Sigmoid colon (tissue), 7 donors: ENCODE results near the gene TACC2. TPM values are rescaled to one million over a fixed set of nuclear protein-coding genes. Genes with fewer than 3 reads are reported as not detected.
A peak's percentile ranks its signal among the peaks of the same experiment; 100 is the strongest.

Source experiments
- DNase-seq: peaks from one replicate; pipeline ENCODE4 v3.0.0-alpha.2; 2019
- H3K27ac ChIP-seq, 4 donors: fragments of 200-600 bp; sonication (generic); one replicate each; pipeline ENCODE4 v1.5.1; 2016 to 2019; ENCODE audit warnings: mild to moderate bottlenecking in 1 of 4
- H3K27me3 ChIP-seq, 3 donors: fragments of 200-600 bp; sonication (generic); one replicate each; pipeline ENCODE4 v1.5.1; 2019; ENCODE audit warnings: mild to moderate bottlenecking in 1 of 3
- H3K36me3 ChIP-seq, 4 donors: fragments of 200-600 bp; sonication (generic); one replicate each; pipeline ENCODE4 v1.5.1; 2016 to 2019
- H3K4me1 ChIP-seq, 4 donors: fragments of 200-600 bp; sonication (generic); one replicate each; pipeline ENCODE4 v1.5.1; 2017 to 2019
- H3K4me3 ChIP-seq, 4 donors: fragments of 200-600 bp; sonication (generic); one replicate each; pipeline ENCODE4 v1.5.1; 2017 to 2019; ENCODE audit warnings: mild to moderate bottlenecking in 2 of 4, moderate library complexity in 1 of 4
- H3K9me3 ChIP-seq, 4 donors: fragments of 200-600 bp in 3 of 4; sonication (generic) in 3 of 4; one replicate each; pipeline versions ENCODE4 v1.5.1 to v1.6.1; 2013 to 2019
- EP300 ChIP-seq, 4 donors: sonication (generic); formaldehyde crosslinking; IDR thresholded peaks; one replicate each; pipeline ENCODE4 v1.6.1; 2017; ENCODE audit warnings: antibody characterized with exemption in 4 of 4
- POLR2A ChIP-seq, 2 donors: fragments of 450-650 bp; IDR thresholded peaks; one replicate each; pipeline ENCODE4 v1.6.1; 2016; ENCODE audit warnings: antibody characterized with exemption in 2 of 2, mild to moderate bottlenecking in 2 of 2, moderate library complexity in 2 of 2
- POLR2AphosphoS5 ChIP-seq, 4 donors: sonication (generic); formaldehyde crosslinking; IDR thresholded peaks; one replicate each; pipeline ENCODE4 v1.6.1; 2017; ENCODE audit warnings: antibody characterized with exemption in 4 of 4
- WGBS, 2 donors: extraction: QIAGEN DNeasy Blood & Tissue Kit; methylation state at CpG; one replicate each; pipeline ENCODE4 v1.1.7; 2013; 5-methylcytosine and 5-hydroxymethylcytosine counted together
- intact Hi-C: fragments of 100-400 bp; cut with DNase I; formaldehyde crosslinking; loops from one replicate; pipeline ENCODE4 v1.15.1; 2023
- polyA plus RNA-seq, 3 donors: library from polyadenylated mRNA; stranded (reverse); fragments of 200-250 nt; gene quantifications; one replicate each; pipeline ENCODE4 v1.2.3, GENCODE V29; 2013
- total RNA-seq, 4 donors: library from RNA; depleted of rRNA; stranded (reverse); fragments of >200 nt; gene quantifications; one replicate each; pipeline ENCODE4 v1.1.0, GENCODE V29; 2016
- TF ChIP-seq, protein P1 (sequence below), 4 experiments: fragments of 450-650 bp in 3 of 4; fragments of 200-600 bp in 1 of 4; IDR thresholded peaks; one replicate each; pipeline ENCODE4 v1.5.1; 2016 to 2019; ENCODE audit warnings: antibody characterized with exemption in 4 of 4, mild to moderate bottlenecking in 3 of 4, moderate library complexity in 2 of 4
- donor health status: healthy with polysubstance abuse.
- donor health status: Bipolar disorder and iron deficiency.
- donor health status: healthy.

TACC2 gene
- total and polyA plus RNA-seq, 7 donors: 43.7 to 173 (median 71.0) TPM

DNA sequence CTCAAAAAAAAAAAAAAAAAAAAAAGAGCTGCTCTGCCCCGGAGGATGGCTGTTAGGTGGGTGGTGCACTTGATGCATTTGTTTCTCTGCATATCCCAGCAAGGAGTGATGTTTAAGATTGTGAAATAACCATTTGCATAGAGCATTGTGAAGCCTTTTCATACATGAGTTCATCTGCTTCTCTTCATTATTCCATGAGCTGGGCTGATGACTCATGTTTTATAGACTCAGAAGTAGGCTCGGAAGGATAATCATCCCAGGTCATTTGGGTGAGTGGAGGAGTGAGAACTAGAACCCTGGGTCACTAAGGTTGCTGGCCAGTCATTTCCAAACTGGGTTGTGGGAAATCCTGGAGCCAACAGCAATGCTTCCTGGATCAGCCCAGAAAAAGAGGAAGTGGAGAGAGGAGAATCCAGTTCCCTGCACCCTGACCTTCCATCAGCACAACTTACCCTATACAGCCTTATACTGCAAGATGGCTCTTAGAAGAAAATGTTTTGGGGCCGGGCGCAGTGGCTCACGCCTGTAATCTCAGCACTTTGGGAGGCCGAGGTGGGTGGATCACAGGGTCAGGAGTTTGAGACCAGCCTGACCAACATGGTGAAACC, 45.3 kb downstream of the TACC2 start:
- intact Hi-C loops: no loop called here
- DNase-seq: no peak
- TF ChIP-seq POLR2AphosphoS5 (IDR thresholded peaks at IDR 0.05) (peak in 2 of 4 donors; percentile 34 to 59), POLR2A (IDR thresholded peaks at IDR 0.05) (no peak)
- H3K4me1 ChIP-seq: peaks cover 0 to 39% (median 28%) of the 10 kb centered on the region in 4 donors
- 68% methylated on average over 6 of the region's 6 CpGs for WGBS, 2 donors
- H3K9me3 ChIP-seq: no peaks in the 10 kb centered on the region
- no peaks in the 10 kb centered on the region for H3K27me3 ChIP-seq
- H3K27ac ChIP-seq: peak overlapping the region in 1 of 4 donors; percentile 86
- no peaks in the 10 kb centered on the region for H3K36me3 ChIP-seq
- no peak overlapping the region for H3K4me3 ChIP-seq

DNA sequence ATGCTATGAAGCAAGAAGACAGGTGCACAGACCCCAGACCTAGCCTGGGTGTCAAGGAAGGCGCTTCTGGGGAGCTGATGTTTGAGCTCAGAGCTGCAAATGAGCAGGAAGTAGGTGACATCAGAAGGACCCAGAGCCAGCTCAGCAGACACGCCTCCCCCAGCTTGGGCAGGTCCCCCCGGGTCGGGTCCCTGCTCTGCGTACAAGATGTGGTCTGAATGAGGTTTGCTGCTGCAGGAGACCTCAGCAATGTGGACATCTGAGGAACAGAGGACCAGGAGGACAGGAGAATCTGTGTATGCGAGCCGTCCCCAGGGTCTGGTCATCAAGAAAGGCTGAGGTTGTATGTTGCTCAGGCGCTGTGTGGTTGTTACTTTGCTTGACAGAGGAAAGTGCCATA, 51.8 kb downstream of the TACC2 start:
- peaks cover 0 to 33% (median 31%) of the 10 kb centered on the region in 4 donors for H3K4me1 ChIP-seq
- H3K27ac ChIP-seq: no peak overlapping the region
- 78 to 79% methylated on average over 8 of the region's 8 CpGs for WGBS, 2 donors
- no peaks in the 10 kb centered on the region for H3K36me3 ChIP-seq
- peak; percentile 54 for DNase-seq
- intact Hi-C loops: no loop called here
- H3K27me3 ChIP-seq: no peaks in the 10 kb centered on the region
- no peak overlapping the region for H3K4me3 ChIP-seq
- no peaks in the 10 kb centered on the region for H3K9me3 ChIP-seq
- TF ChIP-seq, protein P1, sequence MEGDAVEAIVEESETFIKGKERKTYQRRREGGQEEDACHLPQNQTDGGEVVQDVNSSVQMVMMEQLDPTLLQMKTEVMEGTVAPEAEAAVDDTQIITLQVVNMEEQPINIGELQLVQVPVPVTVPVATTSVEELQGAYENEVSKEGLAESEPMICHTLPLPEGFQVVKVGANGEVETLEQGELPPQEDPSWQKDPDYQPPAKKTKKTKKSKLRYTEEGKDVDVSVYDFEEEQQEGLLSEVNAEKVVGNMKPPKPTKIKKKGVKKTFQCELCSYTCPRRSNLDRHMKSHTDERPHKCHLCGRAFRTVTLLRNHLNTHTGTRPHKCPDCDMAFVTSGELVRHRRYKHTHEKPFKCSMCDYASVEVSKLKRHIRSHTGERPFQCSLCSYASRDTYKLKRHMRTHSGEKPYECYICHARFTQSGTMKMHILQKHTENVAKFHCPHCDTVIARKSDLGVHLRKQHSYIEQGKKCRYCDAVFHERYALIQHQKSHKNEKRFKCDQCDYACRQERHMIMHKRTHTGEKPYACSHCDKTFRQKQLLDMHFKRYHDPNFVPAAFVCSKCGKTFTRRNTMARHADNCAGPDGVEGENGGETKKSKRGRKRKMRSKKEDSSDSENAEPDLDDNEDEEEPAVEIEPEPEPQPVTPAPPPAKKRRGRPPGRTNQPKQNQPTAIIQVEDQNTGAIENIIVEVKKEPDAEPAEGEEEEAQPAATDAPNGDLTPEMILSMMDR (IDR thresholded peaks at IDR 0.05): no peak
- TF ChIP-seq POLR2A (IDR thresholded peaks at IDR 0.05) (no peak), POLR2AphosphoS5 (IDR thresholded peaks at IDR 0.05) (no peak), EP300 (IDR thresholded peaks at IDR 0.05) (no peak)

DNA sequence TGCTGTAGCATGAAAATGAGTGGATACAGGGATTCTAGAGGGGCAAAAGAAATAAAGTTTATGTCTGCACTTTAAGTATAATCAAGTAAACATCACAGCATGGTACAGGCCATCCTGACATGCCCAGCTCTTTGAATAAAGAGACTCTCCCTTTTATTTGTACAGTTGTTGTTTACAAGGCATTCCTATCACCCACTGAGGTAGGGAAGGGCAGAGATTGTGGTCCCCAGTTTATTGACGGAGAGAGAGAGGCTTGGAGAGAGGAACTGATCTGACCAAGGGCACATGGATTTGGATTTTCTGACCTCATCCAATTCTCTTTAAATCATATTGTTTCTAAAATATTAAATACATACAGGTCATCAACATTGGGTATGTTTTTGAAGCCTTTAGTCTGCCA, 53.9 kb downstream of the TACC2 start:
- Histone ChIP-seq H3K4me1 (peaks cover 0 to 46% (median 42%) of the 10 kb centered on the region in 4 donors), H3K4me3 (no peak overlapping the region), H3K27me3 (no peaks in the 10 kb centered on the region), H3K27ac (peak overlapping the region; percentile 83 to 88 (median 86)), H3K36me3 (no peaks in the 10 kb centered on the region), H3K9me3 (no peaks in the 10 kb centered on the region)
- WGBS, 2 donors: 83% methylated on average over 1 of the region's 1 CpG
- TF ChIP-seq, protein P1 (IDR thresholded peaks at IDR 0.05): no peak
- no peak for TF ChIP-seq POLR2A (IDR thresholded peaks at IDR 0.05)
- no peak for TF ChIP-seq EP300 (IDR thresholded peaks at IDR 0.05)
- TF ChIP-seq POLR2AphosphoS5 (IDR thresholded peaks at IDR 0.05): no peak
- intact Hi-C loops: no loop called here
- DNase-seq: no peak

DNA sequence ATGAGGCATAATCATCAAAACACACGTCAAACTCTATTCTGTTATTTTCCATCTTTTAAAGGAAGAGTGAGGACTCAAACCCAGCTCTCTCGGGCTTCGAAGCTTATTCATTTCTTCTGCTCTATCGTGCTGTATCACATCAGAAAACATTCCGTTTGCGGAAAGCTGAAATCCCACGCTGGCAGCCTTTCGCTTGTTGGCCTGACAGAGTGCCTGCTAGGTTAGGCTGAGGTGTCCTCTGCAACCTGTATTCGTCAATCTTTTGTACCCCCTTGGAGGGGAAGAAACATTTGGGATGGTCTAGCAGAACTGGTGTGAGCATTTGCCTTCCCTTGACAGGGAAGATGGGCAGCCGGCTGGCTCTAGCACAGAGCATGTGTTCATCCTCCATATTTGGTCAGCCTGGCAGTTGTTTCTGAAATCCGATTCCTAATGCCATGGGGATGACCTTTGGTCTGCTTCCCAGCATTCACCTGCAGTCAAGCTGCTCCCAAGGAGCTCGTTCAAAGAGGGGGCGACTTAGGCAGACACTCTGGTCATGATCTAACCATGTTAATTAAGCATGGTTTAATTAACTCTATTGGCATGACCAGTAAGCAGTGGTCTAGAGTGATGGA, 55.2 kb downstream of the TACC2 start:
- Histone ChIP-seq H3K27me3 (no peaks in the 10 kb centered on the region), H3K9me3 (no peaks in the 10 kb centered on the region), H3K4me1 (peaks cover 0 to 47% (median 42%) of the 10 kb centered on the region in 4 donors), H3K27ac (peak overlapping the region; percentile 83 to 88 (median 86)), H3K36me3 (no peaks in the 10 kb centered on the region), H3K4me3 (peak overlapping the region in 3 of 4 donors; percentile 12 to 29 (median 21))
- intact Hi-C loops: loop anchor here (2.0 kb wide), 1 partner anchor 19 kb away; no protein-coding TSS in a partner anchor
- TF ChIP-seq POLR2AphosphoS5 (IDR thresholded peaks at IDR 0.05) (peak in 2 of 4 donors; percentile 5 to 51), POLR2A (IDR thresholded peaks at IDR 0.05) (no peak)
- peak; percentile 89 for DNase-seq
- 58 to 70% methylated on average over 13 of the region's 13 CpGs for WGBS, 2 donors

DNA sequence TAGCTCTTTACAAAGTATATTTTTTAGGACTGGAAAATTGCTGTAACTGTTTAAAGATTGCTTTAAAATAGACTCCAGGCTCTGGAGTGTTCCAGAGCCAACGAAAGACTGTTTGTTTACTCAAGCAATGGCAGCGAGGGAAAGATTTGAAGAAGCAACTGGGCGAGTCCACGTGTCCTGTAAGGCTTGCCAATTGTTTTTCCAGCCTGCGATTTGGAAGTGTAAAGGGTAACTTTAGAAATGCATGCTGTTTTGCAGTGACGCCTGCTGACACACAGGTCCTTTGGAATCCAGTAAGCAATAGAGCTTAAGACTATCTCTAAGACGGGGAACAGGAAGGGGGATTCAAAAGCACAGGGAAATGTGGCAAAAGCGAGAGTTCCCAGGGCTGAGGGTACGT, 55.8 kb downstream of the TACC2 start:
- no peak for TF ChIP-seq POLR2A (IDR thresholded peaks at IDR 0.05)
- peak; percentile 64 to 79 (median 68) for TF ChIP-seq POLR2AphosphoS5 (IDR thresholded peaks at IDR 0.05)
- TF ChIP-seq EP300 (IDR thresholded peaks at IDR 0.05): peak in 3 of 4 donors; percentile 4 to 80 (median 59)
- TF ChIP-seq, protein P1 (IDR thresholded peaks at IDR 0.05): no peak
- Histone ChIP-seq H3K4me3 (peak overlapping the region in 2 of 4 donors; percentile 21 to 29), H3K27me3 (no peaks in the 10 kb centered on the region), H3K27ac (peak overlapping the region; percentile 83 to 88 (median 86)), H3K4me1 (peaks cover 0 to 47% (median 42%) of the 10 kb centered on the region in 4 donors), H3K36me3 (no peaks in the 10 kb centered on the region), H3K9me3 (no peaks in the 10 kb centered on the region)
- peak; percentile 92 for DNase-seq
- 29 to 31% methylated on average over 9 of the region's 9 CpGs for WGBS, 2 donors
- intact Hi-C loops: loop anchor here (2.0 kb wide), 1 partner anchor 18 kb away; no protein-coding TSS in a partner anchor
